Epidermal melanocyte (primary cell): Measurements from ENCODE around the gene SNX30.

Source experiments
- DNase-seq: peaks from one replicate; pipeline ENCODE4 v3.0.0; 2011; ENCODE audit warnings: low spot score; ENCODE audit not compliant: insufficient read length

SNX30 gene

DNA sequence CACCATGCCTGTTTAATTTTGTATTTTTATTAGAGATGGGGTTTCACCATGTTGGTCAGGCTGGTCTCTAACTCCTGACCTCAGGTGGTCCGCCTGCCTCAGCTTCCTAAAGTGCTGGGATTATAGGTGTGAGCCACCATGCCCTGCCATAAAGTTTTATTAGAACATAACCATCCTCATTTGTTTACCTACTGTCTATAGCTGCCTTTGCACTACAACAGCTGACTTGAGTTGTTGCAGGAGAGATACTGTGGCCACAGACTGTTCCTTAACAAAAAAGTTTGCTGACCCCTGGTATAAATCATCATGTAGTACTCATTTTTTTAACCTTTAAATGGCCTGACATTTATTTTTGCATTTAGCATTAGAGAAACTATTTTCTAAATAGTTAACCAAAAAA lies 31.7 kb downstream of the SNX30 start:
- DNase-seq: no peak

DNA sequence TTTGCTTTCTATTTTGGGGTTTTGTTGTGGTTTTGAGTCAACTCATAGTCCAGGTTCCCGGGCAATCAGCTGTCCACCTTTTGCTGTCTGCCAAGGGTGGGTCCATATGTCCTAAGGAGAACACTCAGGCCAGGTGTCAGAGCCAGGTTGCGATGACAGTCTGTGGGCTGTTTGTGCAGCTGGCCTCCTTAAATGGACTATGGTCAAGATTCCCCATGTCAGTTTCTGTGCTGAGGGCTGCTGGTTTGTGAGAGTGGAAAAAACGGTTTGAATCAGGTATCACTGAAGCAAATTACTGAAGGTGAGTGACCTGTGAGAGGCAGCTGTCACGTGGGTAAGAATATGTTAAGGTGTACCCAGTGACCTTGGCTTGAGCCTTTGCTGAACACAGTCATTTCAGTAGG lies 33.0 kb downstream of the SNX30 start:
- DNase-seq: no peak

DNA sequence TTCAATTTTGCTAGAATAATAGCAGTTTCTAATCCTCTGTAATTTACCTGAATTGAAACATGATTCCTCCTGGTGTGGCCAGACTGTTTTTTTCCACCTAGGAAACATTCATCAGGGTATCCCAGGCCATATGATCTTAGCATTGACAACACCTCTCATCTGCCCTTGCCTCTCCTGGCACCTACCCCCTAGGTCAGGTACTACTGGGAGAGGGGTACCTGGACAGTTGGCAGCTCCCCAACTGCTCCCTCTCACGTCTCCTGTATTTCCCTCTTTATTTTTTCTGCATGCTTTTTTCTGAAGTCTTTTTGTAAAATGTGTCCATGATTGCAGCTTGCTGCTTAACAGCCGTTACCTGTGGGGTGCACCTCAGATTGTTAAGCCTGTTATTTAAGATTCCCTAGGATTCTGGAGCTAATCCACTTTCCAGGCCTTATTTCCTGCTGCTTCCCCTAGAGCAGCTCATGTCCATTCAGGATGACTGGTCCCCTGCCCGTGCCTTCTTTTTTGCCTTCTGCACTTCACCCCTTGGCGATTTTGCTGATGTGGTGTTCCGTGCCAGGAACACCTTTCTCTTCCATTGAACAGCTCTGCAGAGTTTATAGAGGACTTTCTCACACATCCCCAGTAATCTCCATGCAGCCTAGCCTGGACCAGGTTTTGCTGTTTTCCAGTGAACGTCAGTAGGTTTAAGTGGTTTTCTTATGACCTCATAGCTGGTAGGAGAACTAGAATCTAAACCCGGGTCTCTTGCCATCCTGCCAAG lies 33.6 kb downstream of the SNX30 start:
- DNase-seq: no peak

DNA sequence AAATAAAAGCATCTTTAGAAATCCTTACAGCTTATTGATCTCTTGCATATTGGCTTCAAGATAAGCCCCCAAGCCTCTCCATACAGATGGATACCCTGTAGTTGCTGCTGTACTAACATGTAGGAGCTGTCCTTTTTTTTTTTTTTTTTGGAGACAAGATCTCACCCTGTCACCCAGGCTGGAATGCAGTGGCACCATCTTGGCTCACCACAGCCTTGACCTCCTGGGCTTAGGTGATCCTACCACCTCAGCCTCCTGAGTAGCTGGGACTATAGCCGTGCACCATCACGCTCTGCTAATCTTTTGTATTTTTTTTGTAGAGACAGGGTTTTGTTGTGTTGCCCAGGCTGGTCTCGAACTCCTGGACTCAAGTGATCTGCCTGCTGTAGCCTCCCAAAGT lies 35.4 kb downstream of the SNX30 start:
- no peak for DNase-seq

DNA sequence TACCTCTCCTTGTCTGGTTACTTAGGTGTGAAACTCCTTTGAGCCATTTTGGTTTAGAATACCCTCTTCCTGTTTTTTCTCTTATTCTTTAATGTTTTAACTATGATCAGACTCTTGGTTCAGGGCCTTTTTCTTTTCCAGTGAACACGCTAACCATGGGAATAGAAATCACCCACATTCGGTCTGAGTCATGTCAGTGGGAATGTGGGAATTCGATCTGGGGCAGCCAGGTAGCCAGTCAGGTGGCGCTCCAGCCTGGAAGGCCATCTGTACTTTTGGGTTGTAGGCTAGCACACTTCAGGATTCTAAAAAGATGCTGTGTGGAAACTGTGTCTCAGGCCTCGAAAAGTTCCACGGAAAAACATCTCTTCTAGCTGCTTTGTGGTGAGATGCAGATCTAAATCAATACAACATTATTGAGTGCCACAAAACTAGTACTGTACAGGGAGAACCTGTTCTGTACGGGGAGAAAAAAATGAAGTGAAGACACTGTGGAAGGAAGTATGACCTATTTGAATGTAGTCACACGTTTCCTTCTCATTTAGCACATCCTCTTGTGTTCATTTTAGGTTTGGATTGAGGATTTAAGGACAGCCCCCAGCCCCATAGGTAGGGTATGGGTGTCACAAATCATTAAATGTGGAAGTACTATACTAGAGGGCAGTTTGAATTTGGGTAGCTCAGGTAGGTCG lies 36.4 kb downstream of the SNX30 start:
- no peak for DNase-seq

DNA sequence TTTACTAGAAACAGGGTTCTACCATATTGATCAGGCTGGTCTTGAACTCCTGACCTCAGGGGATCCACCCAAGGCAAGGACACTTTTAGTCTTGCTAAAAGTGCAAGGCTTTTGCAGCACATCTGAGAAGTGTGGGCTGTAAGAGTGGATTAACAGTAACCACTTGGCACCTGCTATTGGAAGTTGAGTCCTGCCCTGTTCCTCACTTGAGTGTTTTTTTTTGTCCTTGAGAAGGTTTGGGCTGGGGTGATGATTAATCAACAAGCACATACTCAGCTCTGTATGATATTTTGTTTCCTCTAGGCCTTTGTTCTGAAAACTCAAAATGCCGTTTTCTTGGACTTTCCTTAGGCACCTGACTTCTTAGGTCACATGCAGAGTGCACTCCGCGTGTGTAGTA lies 37.4 kb downstream of the SNX30 start:
- DNase-seq: no peak

DNA sequence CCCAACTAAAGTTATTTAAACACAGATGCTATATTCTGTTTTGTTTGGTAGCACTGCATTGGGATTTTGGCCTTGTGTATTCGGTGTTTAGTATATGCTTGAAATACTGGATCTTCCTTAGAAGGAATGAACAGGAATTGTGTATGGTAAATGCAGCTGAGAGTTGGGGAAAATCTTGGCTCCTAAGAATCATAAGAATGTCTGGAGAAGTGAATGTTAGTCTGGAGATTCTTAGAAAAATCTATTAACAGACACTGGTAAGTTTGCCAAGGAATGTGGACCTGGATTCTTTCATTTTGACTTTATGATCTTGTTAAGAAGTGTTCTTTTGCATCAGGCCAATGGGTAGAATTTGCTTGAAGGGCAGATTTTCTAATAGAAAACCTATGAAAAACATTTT lies 38.9 kb downstream of the SNX30 start:
- DNase-seq: no peak

DNA sequence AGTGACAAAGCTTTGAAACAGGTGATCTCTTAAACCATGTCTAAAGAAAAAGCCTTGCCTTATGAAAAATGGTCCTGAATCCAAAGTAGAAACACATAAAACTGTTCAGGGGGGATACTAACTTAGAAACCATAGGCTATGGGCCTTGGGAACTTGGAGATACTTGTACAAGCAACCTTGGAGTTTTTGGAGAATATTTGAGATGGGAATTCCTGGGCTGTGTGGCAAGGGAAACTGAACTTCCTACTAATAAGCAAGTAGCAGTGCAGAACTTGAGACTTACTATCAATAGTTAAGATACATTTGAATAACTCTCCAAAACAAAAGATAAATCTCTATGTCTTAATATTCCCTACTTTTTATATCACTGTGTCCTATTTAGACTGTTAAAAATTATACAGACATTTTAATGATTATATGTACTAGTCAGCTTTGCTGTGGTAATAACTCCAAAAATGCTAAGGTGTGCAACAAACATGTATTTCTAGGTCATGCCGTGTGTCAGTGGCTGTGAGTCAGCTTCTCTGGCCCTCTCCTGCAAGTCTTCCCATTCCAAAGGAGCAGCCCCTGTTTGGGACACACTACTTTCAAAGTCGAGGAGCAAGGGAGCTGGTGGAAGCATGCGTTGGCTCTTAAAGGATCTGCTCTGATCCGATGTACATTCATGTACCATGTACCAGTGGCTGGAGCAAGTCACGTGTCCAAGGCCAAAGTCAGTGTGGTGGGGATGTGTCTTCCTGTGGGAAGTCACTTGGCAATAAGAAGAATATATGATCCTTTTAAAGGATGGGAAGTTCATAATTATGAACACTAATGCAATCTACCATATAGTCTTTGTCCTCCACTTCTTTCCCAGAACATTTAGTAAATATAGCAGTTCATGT lies 39.6 kb downstream of the SNX30 start:
- DNase-seq: no peak

DNA sequence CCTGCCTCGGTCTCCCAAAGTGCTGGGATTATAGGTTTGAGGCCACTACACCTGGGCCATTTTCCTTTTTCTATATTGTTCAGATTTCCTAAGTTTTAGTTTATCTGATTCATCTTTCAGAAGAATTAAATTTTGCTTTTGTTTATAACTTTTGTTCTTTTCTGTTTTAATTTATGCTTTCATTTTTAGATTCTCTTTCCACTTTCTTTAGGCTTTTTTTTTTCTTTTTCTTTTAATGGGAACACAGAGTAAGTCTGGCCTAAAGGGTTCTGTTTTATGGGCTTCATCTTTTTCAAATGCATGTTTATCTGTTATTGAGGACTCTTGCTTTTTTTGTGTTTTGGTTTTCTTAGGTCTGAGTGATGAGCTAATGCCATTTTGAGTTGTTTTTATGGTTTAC lies 42.1 kb downstream of the SNX30 start:
- no peak for DNase-seq

DNA sequence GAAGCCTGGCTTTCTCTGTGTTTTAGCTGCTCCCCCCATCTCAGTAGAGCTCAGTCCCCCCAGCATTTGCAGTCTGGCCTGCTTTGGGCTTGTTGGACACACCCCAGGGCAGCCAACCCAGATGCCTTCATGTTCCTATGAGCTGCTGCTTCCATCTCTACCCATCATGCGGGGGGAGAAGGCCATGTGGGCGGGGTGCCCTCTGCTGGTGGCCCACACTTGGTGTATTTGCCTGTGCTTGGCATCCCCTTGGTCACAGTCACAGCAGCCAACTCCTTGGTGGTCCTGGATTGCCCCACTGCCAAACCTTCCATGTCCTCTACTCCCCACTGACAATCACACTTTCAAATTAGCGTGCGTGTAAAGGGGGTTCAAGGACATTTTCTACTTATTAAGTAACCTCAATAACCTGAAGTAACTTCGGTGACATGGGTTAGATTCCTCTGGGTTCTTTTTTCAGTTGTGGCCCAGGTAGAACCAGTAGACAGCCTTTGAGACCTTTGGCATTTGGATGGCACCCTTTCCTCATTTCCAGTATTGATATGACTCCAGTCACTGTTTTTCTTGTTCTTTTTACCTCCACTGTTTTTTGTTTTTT lies 42.8 kb downstream of the SNX30 start:
- DNase-seq: no peak

DNA sequence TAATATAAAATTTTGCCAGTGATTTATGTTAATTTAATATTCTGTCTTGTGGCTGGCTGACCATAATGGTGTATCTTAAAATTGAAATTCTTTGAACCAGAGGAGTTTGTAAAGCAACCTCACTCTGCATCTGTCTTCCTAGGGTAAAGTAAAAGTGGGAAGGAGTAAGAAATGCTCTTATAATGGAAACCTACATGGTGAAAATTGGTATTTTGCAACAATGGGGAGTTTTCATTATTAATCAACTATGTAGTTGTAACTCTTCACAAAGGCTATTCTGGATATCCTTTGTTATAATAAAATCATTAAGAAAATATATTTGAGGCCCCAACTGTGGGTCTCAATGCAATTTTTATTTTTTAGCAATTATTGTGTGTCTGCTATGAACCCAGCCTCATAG lies 44.2 kb downstream of the SNX30 start:
- DNase-seq: no peak

DNA sequence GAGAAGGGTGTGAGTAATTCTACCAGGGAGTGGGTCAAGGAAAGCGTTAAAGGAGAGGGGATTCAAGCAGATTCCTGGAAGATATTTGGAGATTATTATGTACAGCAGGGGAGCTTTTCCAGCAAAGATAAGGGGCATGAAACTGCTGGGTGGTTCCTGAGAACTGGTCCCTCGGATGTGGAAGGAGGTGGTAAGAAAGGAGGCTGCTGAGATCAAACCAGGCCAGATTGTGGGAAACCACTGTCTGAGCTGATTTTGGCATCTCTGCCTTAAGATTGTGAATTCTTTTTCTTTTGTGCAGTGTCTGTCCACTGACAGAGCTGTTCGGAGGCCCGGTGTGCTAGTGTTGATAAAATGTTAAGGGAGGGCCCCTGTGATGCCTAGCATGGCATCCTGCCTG lies 45.4 kb downstream of the SNX30 start:
- DNase-seq: no peak

DNA sequence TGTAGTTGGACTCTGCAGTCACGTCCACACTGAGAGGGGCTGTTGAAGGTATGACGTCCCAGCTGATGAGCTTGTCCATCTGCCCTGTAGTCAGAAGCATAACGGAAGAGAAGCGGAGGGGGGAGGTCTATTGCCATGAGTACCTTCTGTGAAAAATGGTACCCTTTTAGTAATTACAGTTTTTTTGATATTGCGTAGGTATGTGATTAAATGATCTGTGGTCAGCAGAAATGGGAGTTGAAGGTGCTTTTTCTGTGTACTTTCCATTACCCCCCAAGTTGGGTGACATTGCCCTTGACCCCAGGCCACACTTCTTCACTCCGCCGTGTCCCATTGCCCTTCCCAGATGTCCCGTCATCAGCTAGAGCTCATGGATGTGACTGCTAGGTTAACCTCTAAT lies 45.9 kb downstream of the SNX30 start:
- DNase-seq: no peak

DNA sequence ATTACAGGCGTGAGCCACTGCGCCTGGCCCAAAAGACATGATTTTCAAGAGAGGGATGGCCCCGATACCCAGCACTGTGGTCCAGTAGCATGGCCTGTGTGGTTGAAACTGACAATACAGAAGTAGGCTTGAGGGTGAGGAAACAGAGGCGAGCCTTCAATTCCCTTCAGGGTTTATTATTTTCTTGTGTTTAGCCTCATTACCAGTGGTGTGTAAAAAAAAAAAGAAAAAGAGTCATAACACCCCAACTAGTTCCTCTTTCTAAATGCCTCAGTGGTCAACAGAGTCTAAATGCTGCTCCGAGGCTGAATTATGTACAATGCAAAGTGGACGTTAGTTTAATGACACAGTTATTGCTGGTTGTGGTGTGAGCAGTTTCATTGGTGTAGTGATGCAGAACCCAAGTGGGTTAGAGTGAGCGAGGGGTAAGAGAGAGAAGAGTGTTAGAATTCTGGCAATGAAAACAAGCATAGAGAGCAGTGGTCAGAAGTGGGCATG lies 58.8 kb downstream of the SNX30 start:
- no peak for DNase-seq

DNA sequence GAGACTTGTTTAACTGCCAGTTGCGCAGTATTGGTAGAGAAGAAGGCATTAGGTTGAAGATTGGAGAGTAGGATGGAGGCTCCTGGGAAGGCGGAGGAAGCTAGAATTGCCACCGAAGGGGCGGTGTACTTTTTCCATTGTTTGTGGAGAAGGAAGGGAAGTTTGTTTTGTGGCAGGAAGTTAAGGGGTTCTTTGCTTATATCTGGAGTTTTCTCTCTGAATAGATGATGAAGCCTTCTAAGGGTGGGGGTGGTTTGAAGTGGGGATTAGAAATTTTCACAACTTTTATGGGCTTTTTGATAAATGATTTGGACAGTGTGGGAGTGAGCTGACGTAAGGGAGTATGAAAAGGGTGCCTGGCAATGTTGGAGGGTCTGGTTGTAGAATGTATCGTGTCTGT lies 59.3 kb downstream of the SNX30 start:
- DNase-seq: no peak

DNA sequence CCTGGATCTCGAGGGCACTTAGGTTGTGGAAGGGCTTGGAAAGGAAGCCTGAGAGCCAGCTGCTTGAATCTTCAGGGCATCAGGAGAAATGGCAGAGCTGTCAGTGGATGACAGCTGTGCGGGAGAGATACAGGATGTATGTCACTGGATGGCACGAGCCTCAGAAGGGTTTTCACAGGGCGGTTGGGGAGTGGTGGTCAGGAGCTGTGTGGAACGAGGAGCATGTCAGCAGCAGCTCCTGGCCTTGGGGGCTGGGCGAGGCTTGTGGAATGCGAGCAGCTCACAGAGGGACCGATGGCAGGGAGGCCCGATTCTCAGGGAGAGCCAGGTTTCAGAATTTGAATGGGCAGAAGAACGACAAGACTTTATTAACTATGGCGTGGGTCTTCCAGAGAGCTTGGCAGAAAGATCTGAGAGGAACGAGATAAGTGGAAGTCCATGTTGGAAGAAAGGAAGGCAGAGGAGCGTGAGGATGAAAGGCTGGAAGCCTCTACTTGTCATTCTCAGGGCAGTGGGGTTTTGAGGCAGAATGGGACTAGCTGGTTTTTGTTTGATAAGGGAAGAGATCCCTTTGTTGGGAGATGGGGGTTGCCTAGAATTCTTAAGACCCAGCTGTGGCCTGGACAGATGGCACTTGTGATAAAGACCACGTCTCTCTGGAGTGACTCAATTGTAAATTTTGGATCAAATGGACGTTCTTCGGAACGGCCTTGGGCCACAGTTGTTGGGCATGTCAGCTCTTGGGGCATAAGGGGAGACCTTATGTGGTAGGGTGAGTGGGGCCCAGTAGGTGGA lies 60.3 kb downstream of the SNX30 start:
- DNase-seq: no peak

DNA sequence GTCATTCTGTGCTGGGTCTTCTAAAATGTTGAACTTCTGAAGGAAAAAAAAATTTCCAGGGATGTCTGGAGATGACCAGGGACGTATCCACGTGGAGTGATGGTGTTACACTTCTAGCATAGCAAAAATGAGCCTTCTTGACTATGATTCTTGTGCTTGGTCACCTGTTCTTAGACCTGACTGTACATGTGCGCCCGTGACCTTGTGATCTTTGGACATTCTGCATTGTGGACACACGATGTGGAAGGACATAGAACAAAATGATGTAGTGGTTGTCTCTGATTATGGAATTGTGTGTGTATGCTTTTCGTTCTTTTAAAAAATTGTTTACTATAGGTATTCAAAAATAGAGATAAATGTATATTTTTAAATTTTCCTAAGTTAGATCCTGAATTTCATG lies 61.0 kb downstream of the SNX30 start:
- DNase-seq: no peak

DNA sequence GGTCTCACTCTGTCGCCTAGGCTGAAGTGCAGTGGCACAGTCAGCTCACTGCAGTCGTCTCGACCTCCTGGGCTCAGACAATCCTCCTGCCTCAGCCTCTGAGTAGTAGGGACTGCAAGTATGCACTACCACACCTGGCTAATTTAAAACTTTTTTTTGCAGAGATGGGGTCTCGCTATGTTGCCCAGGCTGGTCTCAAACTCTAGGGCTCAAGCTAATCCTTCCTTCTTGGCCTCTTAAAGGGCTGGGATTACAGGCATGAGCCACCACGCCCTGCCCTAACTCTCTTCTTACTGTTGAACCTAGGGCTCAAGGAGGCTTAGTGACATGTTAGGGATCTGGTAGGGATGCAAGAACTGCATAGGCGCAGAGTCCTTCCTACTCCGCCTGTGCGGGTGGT lies 65.3 kb downstream of the SNX30 start:
- no peak for DNase-seq

DNA sequence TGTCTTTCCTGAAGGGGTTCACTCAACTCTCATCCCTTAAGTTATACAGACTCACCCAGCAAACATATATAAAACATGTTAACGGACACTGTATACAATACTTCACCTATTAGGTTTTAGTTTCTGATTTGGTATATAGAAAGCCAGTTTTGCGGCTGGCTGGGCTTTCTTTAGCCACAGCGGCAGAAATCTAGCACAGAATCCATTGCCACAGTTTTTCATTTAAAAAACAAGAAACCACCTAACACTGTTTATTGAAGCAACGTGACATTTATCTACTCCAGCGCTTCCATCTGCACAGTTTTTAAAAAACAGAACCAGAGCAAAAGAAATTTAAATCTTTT lies 67.3 kb downstream of the SNX30 start:
- no peak for DNase-seq

DNA sequence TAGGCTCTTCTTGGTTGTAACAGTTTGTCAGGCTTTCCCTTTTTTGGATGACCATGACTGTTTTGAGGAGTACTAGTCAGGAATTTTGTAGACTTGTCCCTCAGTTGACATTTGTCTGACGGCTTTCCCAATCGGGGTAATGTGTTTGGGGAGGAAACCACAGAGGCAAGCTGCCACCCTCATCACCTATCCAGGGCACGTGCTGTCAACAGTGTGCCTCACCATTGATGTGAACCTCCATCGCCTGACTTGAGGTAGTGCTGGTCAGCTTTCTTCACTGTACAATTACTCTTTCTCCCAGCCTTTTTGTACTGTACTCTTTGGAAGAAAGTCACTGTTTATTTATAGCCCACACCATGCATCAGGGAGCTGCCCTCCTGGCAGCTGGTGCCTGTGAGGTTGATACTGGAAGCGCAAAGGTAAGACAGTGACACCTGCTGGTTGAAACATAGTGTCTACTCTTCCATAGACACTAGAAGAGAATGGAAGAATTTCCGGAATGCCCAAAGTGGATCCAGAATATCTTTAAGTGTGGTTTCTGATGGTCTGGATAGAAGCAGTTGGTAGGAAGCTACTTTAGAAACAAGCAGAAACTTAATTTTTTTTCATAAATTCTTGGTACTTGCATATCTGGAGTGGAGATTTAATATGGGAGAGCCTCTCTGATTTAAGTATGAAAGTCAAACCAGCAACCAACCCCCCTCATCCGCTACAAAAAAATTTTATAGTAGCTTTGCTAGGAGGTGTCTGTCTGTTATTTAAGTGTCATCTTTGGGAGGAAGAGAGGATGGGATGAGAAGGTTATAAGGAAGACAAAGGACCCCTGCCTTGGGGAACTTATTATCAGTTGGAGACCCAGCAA lies 69.3 kb downstream of the SNX30 start:
- DNase-seq: peak; percentile 45
